ENCODE results near the gene ILF2.

DNA sequence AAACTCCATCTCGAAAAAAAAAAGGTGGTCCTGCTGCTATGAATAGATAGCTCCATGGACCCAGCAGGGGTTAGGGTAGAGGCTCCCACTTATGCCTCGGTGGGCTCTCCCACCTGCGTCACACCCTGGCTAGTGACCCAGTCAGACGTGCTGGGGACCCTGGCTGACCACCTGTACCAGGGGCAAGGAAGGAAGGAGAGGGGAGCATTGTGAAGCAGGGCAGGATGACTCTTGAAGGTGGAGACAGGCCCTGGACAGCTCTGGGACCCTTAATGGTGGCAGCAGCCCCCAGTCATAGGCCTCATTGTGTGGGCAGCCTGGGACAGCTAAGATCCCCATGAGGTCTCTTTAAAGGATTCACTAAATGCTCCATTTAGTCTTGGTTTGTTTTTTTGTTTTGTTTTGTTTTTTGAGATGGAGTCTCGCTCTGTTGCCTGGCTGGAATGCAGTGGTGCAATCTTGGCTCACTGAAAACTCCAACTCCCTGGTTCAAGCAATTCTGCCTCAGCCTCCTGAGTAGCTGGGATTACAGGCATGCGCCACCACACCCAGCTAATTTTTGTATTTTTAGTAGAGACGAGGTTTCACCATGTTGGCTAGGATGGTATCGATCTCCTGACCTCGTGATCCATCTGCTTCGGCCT is 22.7 kb downstream of the ILF2 start:
- TF ChIP-seq YY1 (IDR thresholded peaks at IDR 0.05; ENCODE audit: low read depth): no peak
- TF ChIP-seq TAF1 (IDR thresholded peaks at IDR 0.05; ENCODE audit: low read depth): no peak
- TF ChIP-seq, protein P1, sequence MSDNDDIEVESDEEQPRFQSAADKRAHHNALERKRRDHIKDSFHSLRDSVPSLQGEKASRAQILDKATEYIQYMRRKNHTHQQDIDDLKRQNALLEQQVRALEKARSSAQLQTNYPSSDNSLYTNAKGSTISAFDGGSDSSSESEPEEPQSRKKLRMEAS (IDR thresholded peaks at IDR 0.05): no peak
